Stimulated activated CD8-positive, alpha-beta memory T cell treated with anti-CD3 and anti-CD28 coated beads, Interleukin-15, amount 100 ng/mL, for 24 hours (primary cell): ENCODE data around the gene ZNF804B.

ENCODE experiments used
- DNase-seq: peaks from one replicate; pipeline ENCODE4 v3.0.0-alpha.2; 2020; ENCODE audit warnings: low read depth

Gene ZNF804B

GRCh38 chr7:88759230-88760135 is at the start of gene ZNF804B:
Gene ZNF804B, plus strand, starts transcription at chr7:88759700. Its CDS starts 277 bp downstream, at chr7:88759977.
- DNase-seq = no peak

GRCh38 chr7:88735920-88736319 is 23.6 kb upstream of the ZNF804B start:
- no peak for DNase-seq

- no peak for DNase-seq
These were observed 21.9 kb upstream of the ZNF804B start for GRCh38 chr7:88737632-88738031.

- no peak for DNase-seq
These were observed 13.4 kb upstream of the ZNF804B start for GRCh38 chr7:88746126-88746525.

- no peak for DNase-seq
These were observed 2.7 kb upstream of the ZNF804B start for GRCh38 chr7:88756802-88757201.

- no peak for DNase-seq
These were observed 2.1 kb upstream of the ZNF804B start for GRCh38 chr7:88757371-88757770.

- DNase-seq = no peak
These were observed 895 bp upstream of the ZNF804B start for GRCh38 chr7:88758381-88759229.

GRCh38 chr7:88760136-88760515 is 626 bp downstream of the ZNF804B start:
- no peak for DNase-seq

GRCh38 chr7:88761779-88762178 is 2.3 kb downstream of the ZNF804B start:
- DNase-seq = no peak

- no peak for DNase-seq
These were observed 11.9 kb downstream of the ZNF804B start for GRCh38 chr7:88771417-88771816.

GRCh38 chr7:88772776-88773175 is 13.3 kb downstream of the ZNF804B start:
- no peak for DNase-seq

GRCh38 chr7:88775838-88776237 is 16.3 kb downstream of the ZNF804B start:
- no peak for DNase-seq

GRCh38 chr7:88787777-88788176 is 28.3 kb downstream of the ZNF804B start:
- DNase-seq = no peak

- DNase-seq = no peak
These were observed 30.1 kb downstream of the ZNF804B start for GRCh38 chr7:88789480-88790064.

GRCh38 chr7:88791891-88792290 is 32.4 kb downstream of the ZNF804B start:
- DNase-seq = no peak

- no peak for DNase-seq
These were observed 32.9 kb downstream of the ZNF804B start for GRCh38 chr7:88792361-88792760.

- no peak for DNase-seq
These were observed 36.1 kb downstream of the ZNF804B start, which contains the start of gene TEX47 for GRCh38 chr7:88795553-88795952. Gene TEX47, minus strand, starts transcription at chr7:88795737. Its CDS starts 795 bp downstream, at chr7:88794942.

- DNase-seq = no peak
These were observed 41.5 kb downstream of the ZNF804B start for GRCh38 chr7:88801046-88801445.

- DNase-seq = no peak
These were observed 47.0 kb downstream of the ZNF804B start for GRCh38 chr7:88806280-88807037.

- no peak for DNase-seq
These were observed 59.1 kb downstream of the ZNF804B start for GRCh38 chr7:88818552-88818951.

- no peak for DNase-seq
These were observed 66.7 kb downstream of the ZNF804B start for GRCh38 chr7:88826222-88826621.
